ENCODE measurements around the gene PLEKHO1.

Gene PLEKHO1

DNA sequence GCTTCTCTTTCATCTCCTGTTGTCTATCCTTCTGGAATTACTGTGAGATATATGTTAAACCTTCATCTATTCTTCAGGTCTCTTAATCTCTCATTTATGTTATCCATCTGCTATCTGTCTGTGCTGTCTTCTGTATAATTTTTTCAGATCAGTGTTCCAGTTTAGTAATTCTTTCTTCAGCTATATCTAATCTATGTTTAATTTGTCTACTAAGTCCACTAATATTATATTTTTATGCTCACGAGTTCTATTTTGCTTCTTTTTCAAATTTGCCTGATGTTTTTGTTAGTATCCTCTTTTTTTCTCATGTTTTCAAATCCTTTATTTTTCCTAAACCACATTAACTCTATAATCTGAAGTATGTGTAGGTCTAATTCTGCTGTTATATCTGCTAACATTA is 34.6 kb upstream of the PLEKHO1 start:
- DNase-seq (ENCODE audit: low read depth) = no peak
- in situ Hi-C loops (cut with HindIII; ENCODE audit: low sequenced_read_pairs) = no loop called here
- TF ChIP-seq, protein P1, sequence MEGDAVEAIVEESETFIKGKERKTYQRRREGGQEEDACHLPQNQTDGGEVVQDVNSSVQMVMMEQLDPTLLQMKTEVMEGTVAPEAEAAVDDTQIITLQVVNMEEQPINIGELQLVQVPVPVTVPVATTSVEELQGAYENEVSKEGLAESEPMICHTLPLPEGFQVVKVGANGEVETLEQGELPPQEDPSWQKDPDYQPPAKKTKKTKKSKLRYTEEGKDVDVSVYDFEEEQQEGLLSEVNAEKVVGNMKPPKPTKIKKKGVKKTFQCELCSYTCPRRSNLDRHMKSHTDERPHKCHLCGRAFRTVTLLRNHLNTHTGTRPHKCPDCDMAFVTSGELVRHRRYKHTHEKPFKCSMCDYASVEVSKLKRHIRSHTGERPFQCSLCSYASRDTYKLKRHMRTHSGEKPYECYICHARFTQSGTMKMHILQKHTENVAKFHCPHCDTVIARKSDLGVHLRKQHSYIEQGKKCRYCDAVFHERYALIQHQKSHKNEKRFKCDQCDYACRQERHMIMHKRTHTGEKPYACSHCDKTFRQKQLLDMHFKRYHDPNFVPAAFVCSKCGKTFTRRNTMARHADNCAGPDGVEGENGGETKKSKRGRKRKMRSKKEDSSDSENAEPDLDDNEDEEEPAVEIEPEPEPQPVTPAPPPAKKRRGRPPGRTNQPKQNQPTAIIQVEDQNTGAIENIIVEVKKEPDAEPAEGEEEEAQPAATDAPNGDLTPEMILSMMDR (IDR thresholded peaks at IDR 0.05; ENCODE audit: low read depth, low read length, missing control alignments) = no peak
- no peak overlapping the region for H3K4me3 ChIP-seq (ENCODE audit: low read depth, low read length)

DNA sequence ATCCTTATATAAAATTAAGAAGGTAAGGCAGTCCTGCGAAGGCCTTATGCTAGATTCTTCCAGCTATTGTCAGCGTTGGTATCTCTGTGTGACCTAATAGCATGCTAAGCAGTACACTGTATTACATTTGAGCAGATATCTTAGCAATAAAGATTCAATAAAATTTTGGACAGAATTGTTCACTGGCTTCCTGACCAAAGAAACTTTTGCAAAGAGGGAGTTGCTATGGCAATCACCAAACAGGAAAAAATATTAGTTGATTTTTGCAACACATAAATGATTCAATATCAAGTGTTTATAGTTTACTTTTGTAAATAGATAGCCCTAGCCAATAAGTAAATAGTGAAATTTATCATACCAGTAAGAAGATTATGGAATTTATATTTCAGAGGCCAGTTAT is 31.0 kb upstream of the PLEKHO1 start:
- in situ Hi-C loops (cut with HindIII; ENCODE audit: low sequenced_read_pairs) = no loop called here
- no peak overlapping the region for H3K4me3 ChIP-seq (ENCODE audit: low read depth, low read length)
- TF ChIP-seq, protein P1 (IDR thresholded peaks at IDR 0.05; ENCODE audit: low read depth, low read length, missing control alignments) = no peak
- no peak for DNase-seq (ENCODE audit: low read depth)

DNA sequence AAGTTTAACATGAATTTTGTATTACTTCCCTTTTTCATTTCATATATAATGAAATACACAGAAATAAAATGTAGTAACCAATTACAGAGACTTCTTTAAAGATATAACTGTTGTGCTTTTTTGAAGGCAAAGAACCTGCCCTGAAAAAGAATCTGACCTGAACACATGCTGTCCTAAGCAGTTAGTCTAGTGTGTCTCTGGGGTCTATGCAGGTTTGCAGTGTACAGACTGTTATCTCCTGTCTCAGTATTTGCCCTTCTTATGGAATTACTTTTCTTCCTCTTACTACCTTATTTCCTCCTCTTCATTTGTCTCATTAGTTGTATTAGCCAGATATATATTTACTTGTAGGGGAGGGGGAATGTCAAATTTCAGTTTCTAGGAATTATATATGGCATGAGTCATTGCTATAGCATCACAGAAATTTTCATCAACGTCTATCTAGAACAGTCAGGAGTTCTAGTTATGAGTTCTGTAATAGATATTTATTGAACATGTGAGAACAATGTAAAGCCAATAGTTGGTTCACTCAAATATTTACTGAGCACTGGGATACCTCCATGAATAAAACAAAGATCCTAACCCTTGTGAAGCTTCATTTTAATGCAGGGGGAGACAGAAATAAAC is 28.4 kb upstream of the PLEKHO1 start:
- TF ChIP-seq, protein P1 (IDR thresholded peaks at IDR 0.05; ENCODE audit: low read depth, low read length, missing control alignments) = no peak
- in situ Hi-C loops (cut with HindIII; ENCODE audit: low sequenced_read_pairs) = loop anchor here (5.0 kb wide), 1 partner anchor 39 kb away; no protein-coding TSS in a partner anchor
- H3K4me3 ChIP-seq (ENCODE audit: low read depth, low read length) = no peak overlapping the region
- DNase-seq (ENCODE audit: low read depth) = no peak

DNA sequence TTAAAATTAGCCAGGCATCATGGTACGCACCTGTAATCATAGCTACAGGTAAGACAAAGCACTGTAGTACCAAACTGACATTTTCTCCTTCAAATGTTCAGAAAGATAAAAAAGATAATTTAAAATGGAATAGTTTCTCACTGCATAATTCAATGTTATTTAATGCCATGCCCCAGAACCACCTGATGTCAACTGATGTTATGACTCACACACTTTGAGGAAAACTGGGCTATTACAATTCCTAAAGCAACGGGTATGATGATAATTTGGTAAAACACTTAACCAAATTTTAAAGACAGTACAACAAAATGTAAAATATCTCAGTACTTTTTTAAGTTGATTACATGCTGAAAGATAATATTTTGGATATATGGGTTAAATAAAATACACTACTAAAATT is 22.9 kb upstream of the PLEKHO1 start:
- H3K4me3 ChIP-seq (ENCODE audit: low read depth, low read length) = no peak overlapping the region
- TF ChIP-seq, protein P1 (IDR thresholded peaks at IDR 0.05; ENCODE audit: low read depth, low read length, missing control alignments) = no peak
- in situ Hi-C loops (cut with HindIII; ENCODE audit: low sequenced_read_pairs) = no loop called here
- DNase-seq (ENCODE audit: low read depth) = no peak

DNA sequence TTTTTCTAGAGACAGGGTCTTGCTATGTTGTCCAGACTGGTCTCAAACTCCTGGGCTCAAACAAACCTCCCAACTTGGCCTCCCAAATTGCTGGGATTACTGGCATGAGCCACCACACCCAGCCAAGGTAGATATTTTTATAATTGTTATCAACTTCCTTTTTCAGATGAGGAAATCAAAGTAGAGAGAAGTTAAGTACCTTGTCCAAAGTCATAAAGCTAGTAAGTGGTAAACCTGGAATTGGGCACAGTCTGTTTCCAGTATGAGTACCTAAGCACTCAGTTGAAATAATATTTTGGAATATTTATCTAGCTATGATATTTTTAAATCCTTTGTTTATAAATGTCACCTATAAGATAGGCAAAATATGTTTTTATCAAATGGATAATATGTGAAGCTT is 22.3 kb upstream of the PLEKHO1 start:
- H3K4me3 ChIP-seq (ENCODE audit: low read depth, low read length) = no peak overlapping the region
- in situ Hi-C loops (cut with HindIII; ENCODE audit: low sequenced_read_pairs) = no loop called here
- TF ChIP-seq, protein P1 (IDR thresholded peaks at IDR 0.05; ENCODE audit: low read depth, low read length, missing control alignments) = no peak
- DNase-seq (ENCODE audit: low read depth) = no peak

DNA sequence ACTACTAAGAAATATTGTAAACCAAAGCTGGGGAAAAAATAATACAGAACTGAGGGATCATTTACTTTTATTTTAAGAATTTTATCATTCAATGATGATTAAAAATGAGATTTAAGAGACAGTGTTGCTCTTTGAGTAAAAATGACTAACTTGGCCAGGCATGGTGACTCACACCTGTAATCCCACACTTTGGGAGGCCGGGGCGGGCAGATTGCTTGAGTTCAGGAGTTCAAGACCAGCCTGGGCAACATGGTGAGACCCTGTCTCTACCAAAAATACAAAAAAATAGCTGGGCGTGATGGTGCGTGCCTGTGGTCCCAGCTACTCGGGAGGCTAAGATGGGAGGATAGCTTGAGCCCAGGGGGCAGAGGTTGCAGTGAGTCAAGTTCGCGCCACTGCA is 21.8 kb upstream of the PLEKHO1 start:
- in situ Hi-C loops (cut with HindIII; ENCODE audit: low sequenced_read_pairs) = no loop called here
- TF ChIP-seq, protein P1 (IDR thresholded peaks at IDR 0.05; ENCODE audit: low read depth, low read length, missing control alignments) = no peak
- no peak overlapping the region for H3K4me3 ChIP-seq (ENCODE audit: low read depth, low read length)
- no peak for DNase-seq (ENCODE audit: low read depth)

Data from astrocyte of the cerebellum (primary cell).